Right cardiac atrium (tissue), 5 donors: ENCODE measurements around the gene SLC1A3. TPM values are rescaled to one million over a fixed set of nuclear protein-coding genes. Genes with fewer than 3 reads are reported as not detected.

Experiments used
- ATAC-seq, 2 donors: fragments of 200-7000 bp; cut with Tn5 transposase; one replicate each; pipeline versions ENCODE4 v1.8.0 to v1.9.1; 2020; ENCODE audit warnings: moderate library complexity in 2 of 2, mild to moderate bottlenecking in 1 of 2
- DNase-seq, 3 donors: peaks; one replicate each; pipeline ENCODE4 v3.0.0-alpha.2; 2020
- H3K27ac ChIP-seq: one replicate; pipeline ENCODE4 v1.5.1; 2013; ENCODE audit warnings: mild to moderate bottlenecking, low read length, control low read depth, moderate library complexity
- H3K27me3 ChIP-seq: one replicate; pipeline ENCODE4 v1.6.1; 2013; ENCODE audit not compliant: control insufficient read depth, insufficient read depth
- H3K4me1 ChIP-seq: one replicate; pipeline ENCODE4 v1.6.1; 2013; ENCODE audit warnings: low read length; ENCODE audit not compliant: control insufficient read depth, insufficient read depth
- H3K4me3 ChIP-seq: one replicate; pipeline ENCODE4 v1.5.1; 2013; ENCODE audit warnings: low read length, control low read depth
- H3K9me3 ChIP-seq: one replicate; pipeline ENCODE4 v1.6.1; 2013; ENCODE audit warnings: low read length; ENCODE audit not compliant: control insufficient read depth
- WGBS: extraction: QIAGEN DNeasy Blood & Tissue Kit; methylation state at CpG from one replicate; pipeline ENCODE4 v1.1.7; 2013; 5-methylcytosine and 5-hydroxymethylcytosine counted together
- intact Hi-C, 4 donors: fragments of 100-400 bp; cut with DNase I; formaldehyde crosslinking; loops; one replicate each; pipeline versions ENCODE4 v1.11.0 to v1.14.0; 2022 to 2023
- polyA plus RNA-seq: library from polyadenylated mRNA; stranded (reverse); fragments of 200-250 nt; gene quantifications from one replicate; pipeline ENCODE4 v1.2.3, GENCODE V29; 2013
- total RNA-seq, 4 donors: library from RNA; stranded (reverse); fragmentation: NEBNext Ultra II Directional; extraction: Animal tissue kit (Norgen Biotek cat#: 25700); gene quantifications; one replicate each; pipeline ENCODE4 v1.2.1, GENCODE V29; 2021
- donor health status: healthy with polysubstance abuse.
- donor health status: DM: no; HTN: yes; CAD: no.
- donor health status: DM: no; HTN: no; CAD: no.
- donor health status: DM: no; HTN: yes; CAD: no; lungs with severe emphysema.
- donor health status: DM: yes; HTN: yes; CAD: no.

Gene SLC1A3
- total and polyA plus RNA-seq, 5 donors, result 21.7 to 44.5 (median 32.8) TPM

- ATAC-seq, result no peak
- Histone ChIP-seq H3K27me3 (no peaks in the 10 kb centered on the region), H3K27ac (no peak overlapping the region), H3K9me3 (no peaks in the 10 kb centered on the region), H3K4me3 (no peak overlapping the region), H3K4me1 (no peaks in the 10 kb centered on the region)
- 94% methylated on average over 3 of the region's 3 CpGs for WGBS
- intact Hi-C loops, result no loop called here
- no peak for DNase-seq
Measured at GRCh38 chr5:36644727-36645126, 38.3 kb downstream of the SLC1A3 start.

- H3K27me3 ChIP-seq, result no peaks in the 10 kb centered on the region
- no peaks in the 10 kb centered on the region for H3K9me3 ChIP-seq
- H3K27ac ChIP-seq, result no peak overlapping the region
- H3K4me3 ChIP-seq, result no peak overlapping the region
- WGBS, result 55% methylated on average over 3 of the region's 3 CpGs
- ATAC-seq, result no peak
- peaks cover under 1% of the 10 kb centered on the region for H3K4me1 ChIP-seq
- no peak for DNase-seq
- intact Hi-C loops, result no loop called here
Measured at GRCh38 chr5:36646100-36646499, 39.7 kb downstream of the SLC1A3 start.

- peaks cover 1% of the 10 kb centered on the region for H3K4me1 ChIP-seq
- intact Hi-C loops, result no loop called here
- H3K4me3 ChIP-seq, result no peak overlapping the region
- H3K9me3 ChIP-seq, result no peaks in the 10 kb centered on the region
- 85% methylated on average over 3 of the region's 3 CpGs for WGBS
- H3K27me3 ChIP-seq, result no peaks in the 10 kb centered on the region
- ATAC-seq (peak in 1 of 2 donors; percentile 33), DNase-seq (no peak)
- peak overlapping the region; percentile 36 for H3K27ac ChIP-seq
Measured at GRCh38 chr5:36646507-36647023, 40.2 kb downstream of the SLC1A3 start.

- peak overlapping the region; percentile 36 for H3K27ac ChIP-seq
- H3K4me1 ChIP-seq, result peaks cover 1% of the 10 kb centered on the region
- no peaks in the 10 kb centered on the region for H3K9me3 ChIP-seq
- DNase-seq (no peak), ATAC-seq (no peak)
- no peak overlapping the region for H3K4me3 ChIP-seq
- no peaks in the 10 kb centered on the region for H3K27me3 ChIP-seq
- intact Hi-C loops, result no loop called here
Measured at GRCh38 chr5:36647046-36647445, 40.6 kb downstream of the SLC1A3 start.

- no peak overlapping the region for H3K4me3 ChIP-seq
- no peaks in the 10 kb centered on the region for H3K27me3 ChIP-seq
- H3K9me3 ChIP-seq, result no peaks in the 10 kb centered on the region
- intact Hi-C loops, result no loop called here
- no peak for ATAC-seq
- peak overlapping the region; percentile 55 for H3K27ac ChIP-seq
- no peak for DNase-seq
- 43% methylated on average over 3 of the region's 3 CpGs for WGBS
- peaks cover 3% of the 10 kb centered on the region for H3K4me1 ChIP-seq
Measured at GRCh38 chr5:36648426-36648825, 42.0 kb downstream of the SLC1A3 start.

GRCh38 chr5:36651761-36652685 is 45.6 kb downstream of the SLC1A3 start:
- intact Hi-C loops, result no loop called here
- WGBS, result 49% methylated on average over 9 of the region's 9 CpGs
- Histone ChIP-seq H3K4me1 (peaks cover 5% of the 10 kb centered on the region), H3K9me3 (peaks cover 3% of the 10 kb centered on the region), H3K27ac (peak overlapping the region; percentile 97), H3K27me3 (no peaks in the 10 kb centered on the region), H3K4me3 (peak overlapping the region; percentile 23)
- ATAC-seq (peak; percentile 50 to 66), DNase-seq (peak in 1 of 3 donors; percentile 45)

- WGBS, result 63% methylated on average over 5 of the region's 5 CpGs
- H3K9me3 ChIP-seq, result peaks cover 3% of the 10 kb centered on the region
- peaks cover 8% of the 10 kb centered on the region for H3K4me1 ChIP-seq
- H3K27ac ChIP-seq, result peak overlapping the region; percentile 36
- intact Hi-C loops, result no loop called here
- H3K4me3 ChIP-seq, result no peak overlapping the region
- DNase-seq, result no peak
- no peaks in the 10 kb centered on the region for H3K27me3 ChIP-seq
- ATAC-seq, result no peak
Measured at GRCh38 chr5:36653044-36653705, 46.8 kb downstream of the SLC1A3 start.

- intact Hi-C loops, result no loop called here
- DNase-seq (no peak), ATAC-seq (no peak)
- peak overlapping the region; percentile 21 for H3K27ac ChIP-seq
- H3K4me3 ChIP-seq, result no peak overlapping the region
- peaks cover 10% of the 10 kb centered on the region for H3K4me1 ChIP-seq
- WGBS, result 92% methylated on average over 3 of the region's 3 CpGs
- H3K27me3 ChIP-seq, result no peaks in the 10 kb centered on the region
- peaks cover 3% of the 10 kb centered on the region for H3K9me3 ChIP-seq
Measured at GRCh38 chr5:36654564-36654963, 48.2 kb downstream of the SLC1A3 start.

GRCh38 chr5:36655161-36655560 is 48.8 kb downstream of the SLC1A3 start:
- DNase-seq, result peak in 1 of 3 donors; percentile 60
- peaks cover 3% of the 10 kb centered on the region for H3K9me3 ChIP-seq
- intact Hi-C loops, result no loop called here
- WGBS, result 44% methylated on average over 4 of the region's 4 CpGs
- H3K4me3 ChIP-seq, result no peak overlapping the region
- H3K27me3 ChIP-seq, result no peaks in the 10 kb centered on the region
- H3K27ac ChIP-seq, result peak overlapping the region; percentile 61
- H3K4me1 ChIP-seq, result peaks cover 10% of the 10 kb centered on the region
- peak; percentile 31 to 33 for ATAC-seq

GRCh38 chr5:36656556-36656955 is 50.1 kb downstream of the SLC1A3 start:
- intact Hi-C loops, result no loop called here
- ATAC-seq (no peak), DNase-seq (no peak)
- no peaks in the 10 kb centered on the region for H3K27me3 ChIP-seq
- H3K4me1 ChIP-seq, result peaks cover 9% of the 10 kb centered on the region
- H3K27ac ChIP-seq, result no peak overlapping the region
- H3K9me3 ChIP-seq, result peaks cover 3% of the 10 kb centered on the region
- WGBS, result 77% methylated on average over 1 of the region's 1 CpG
- no peak overlapping the region for H3K4me3 ChIP-seq

GRCh38 chr5:36657563-36657995 is 51.2 kb downstream of the SLC1A3 start:
- ATAC-seq, result peak; percentile 91
- intact Hi-C loops, result no loop called here
- DNase-seq, result peak; percentile 44 to 54 (median 48)
- peak overlapping the region; percentile 96 for H3K27ac ChIP-seq
- peaks cover 3% of the 10 kb centered on the region for H3K9me3 ChIP-seq
- H3K4me3 ChIP-seq, result no peak overlapping the region
- 15% methylated on average over 5 of the region's 5 CpGs for WGBS
- H3K4me1 ChIP-seq, result peaks cover 7% of the 10 kb centered on the region
- no peaks in the 10 kb centered on the region for H3K27me3 ChIP-seq
